ENCODE results near the gene LRRC52. TPM values are rescaled to one million over a fixed set of nuclear protein-coding genes. Genes with fewer than 3 reads are reported as not detected.

Gene LRRC52, protein sequence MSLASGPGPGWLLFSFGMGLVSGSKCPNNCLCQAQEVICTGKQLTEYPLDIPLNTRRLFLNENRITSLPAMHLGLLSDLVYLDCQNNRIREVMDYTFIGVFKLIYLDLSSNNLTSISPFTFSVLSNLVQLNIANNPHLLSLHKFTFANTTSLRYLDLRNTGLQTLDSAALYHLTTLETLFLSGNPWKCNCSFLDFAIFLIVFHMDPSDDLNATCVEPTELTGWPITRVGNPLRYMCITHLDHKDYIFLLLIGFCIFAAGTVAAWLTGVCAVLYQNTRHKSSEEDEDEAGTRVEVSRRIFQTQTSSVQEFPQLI
- total RNA-seq: not detected

DNA sequence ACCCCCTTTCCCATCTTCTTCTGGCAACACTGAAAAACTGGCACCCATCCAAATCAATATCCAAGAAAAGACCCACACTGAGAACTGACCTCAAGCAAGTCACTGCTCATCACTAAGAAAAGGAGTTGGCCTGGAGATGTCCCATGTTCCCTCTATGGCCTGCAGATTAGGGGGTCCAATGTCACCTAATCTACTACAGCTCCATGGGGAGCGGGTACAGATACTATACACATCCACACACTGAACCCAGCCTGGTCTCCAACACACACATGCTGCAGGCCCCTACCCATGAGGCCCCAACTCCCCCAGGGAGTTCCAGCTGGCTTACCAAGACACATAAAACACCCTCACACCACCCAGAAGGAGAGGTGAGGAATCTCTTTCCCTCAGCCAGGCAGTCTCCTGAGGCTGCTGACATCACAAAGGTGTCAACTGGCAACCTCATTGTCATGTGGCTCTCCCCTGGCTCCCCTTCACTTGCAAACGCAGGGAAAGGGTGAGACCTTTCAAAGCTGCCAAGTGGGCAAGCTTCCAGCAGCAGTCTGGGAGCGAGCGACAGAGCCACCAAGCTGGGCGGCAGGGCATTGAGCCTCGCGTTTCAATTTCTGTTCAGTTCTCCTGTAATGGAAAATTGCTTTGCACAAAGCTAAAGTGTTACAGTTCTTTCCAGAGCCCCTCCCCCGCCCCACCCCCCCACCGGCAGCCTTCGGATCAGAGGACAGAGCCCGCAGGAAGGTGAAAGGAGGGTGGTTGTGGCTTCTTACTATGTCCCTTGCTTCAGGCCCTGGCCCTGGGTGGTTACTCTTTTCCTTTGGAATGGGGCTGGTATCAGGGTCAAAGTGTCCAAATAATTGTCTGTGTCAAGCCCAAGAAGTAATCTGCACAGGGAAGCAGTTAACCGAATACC lies at the start of gene LRRC52:
TSS of gene LRRC52 (plus strand) at position 469 of the 907 bp plus-strand sequence. CDS start at position 766, 297 bp downstream.
- intact Hi-C loops (cut with DNase I): no loop called here
- H3K27ac ChIP-seq: no peak within 1 kb of the TSS
- no peaks in the 10 kb centered on the region for H3K27me3 ChIP-seq (replicated peaks; ENCODE audit: insufficient read depth)

DNA sequence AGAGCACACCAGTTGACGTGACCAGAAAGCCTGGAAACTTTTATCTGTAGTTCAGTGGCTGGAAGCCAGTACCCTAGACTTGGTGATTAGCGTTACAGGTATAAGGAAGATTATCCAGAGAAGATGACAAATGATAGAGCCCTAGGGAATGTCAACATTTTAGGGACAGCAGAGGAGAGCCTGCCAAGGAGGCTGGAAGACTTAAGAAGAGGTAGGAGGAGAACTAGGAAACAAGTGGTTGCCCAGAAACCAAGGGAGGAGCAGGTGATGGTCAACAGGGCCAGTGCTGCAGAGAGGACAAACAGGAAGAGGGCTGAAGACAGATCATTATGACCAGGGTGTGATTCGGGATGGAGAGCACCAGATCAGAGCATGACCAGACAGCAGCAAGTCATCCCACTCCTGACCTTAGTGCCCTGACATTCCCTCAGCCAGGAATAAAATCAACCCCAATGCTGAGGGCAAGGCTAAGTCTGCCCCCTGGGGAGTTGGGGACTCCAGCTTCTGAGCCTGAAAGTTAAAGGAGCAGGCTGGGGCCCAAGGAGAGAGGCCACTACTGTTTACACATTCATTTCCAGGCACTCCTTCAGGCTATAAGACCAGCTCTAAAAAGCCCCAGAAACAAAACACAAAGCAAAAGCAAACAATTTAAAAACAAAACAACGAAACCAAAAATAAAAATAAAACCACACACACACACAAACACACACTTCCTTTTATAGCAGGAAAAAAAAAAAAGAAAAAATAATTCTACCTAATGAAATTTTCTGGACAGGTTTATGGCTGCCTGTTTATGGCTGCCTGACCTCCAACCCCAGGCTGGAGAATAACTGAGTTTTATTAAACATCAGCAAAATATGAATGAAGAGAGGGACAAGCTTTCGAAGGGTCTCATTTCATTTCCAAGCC lies 48.6 kb upstream of the LRRC52 start:
- H3K4me3 ChIP-seq: no peak overlapping the region
- H3K4me1 ChIP-seq (replicated peaks): no peaks in the 10 kb centered on the region
- no peak overlapping the region for H3K27ac ChIP-seq
- H3K27me3 ChIP-seq (replicated peaks; ENCODE audit: insufficient read depth): no peaks in the 10 kb centered on the region
- H3K9me3 ChIP-seq: no peaks in the 10 kb centered on the region
- no peak for DNase-seq (ENCODE audit: low spot score)
- WGBS: 44% methylated on average over 5 of the region's 5 CpGs
- intact Hi-C loops (cut with DNase I): no loop called here
- no peaks in the 10 kb centered on the region for H3K36me3 ChIP-seq
- TF ChIP-seq POLR2A (IDR thresholded peaks at IDR 0.05): no peak
- TF ChIP-seq POLR2AphosphoS5 (IDR thresholded peaks at IDR 0.05): no peak
- TF ChIP-seq, protein P1, sequence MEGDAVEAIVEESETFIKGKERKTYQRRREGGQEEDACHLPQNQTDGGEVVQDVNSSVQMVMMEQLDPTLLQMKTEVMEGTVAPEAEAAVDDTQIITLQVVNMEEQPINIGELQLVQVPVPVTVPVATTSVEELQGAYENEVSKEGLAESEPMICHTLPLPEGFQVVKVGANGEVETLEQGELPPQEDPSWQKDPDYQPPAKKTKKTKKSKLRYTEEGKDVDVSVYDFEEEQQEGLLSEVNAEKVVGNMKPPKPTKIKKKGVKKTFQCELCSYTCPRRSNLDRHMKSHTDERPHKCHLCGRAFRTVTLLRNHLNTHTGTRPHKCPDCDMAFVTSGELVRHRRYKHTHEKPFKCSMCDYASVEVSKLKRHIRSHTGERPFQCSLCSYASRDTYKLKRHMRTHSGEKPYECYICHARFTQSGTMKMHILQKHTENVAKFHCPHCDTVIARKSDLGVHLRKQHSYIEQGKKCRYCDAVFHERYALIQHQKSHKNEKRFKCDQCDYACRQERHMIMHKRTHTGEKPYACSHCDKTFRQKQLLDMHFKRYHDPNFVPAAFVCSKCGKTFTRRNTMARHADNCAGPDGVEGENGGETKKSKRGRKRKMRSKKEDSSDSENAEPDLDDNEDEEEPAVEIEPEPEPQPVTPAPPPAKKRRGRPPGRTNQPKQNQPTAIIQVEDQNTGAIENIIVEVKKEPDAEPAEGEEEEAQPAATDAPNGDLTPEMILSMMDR (IDR thresholded peaks at IDR 0.05): no peak

More for the DNA sequence above, at the start of gene LRRC52:
- H3K36me3 ChIP-seq: no peaks in the 10 kb centered on the region
- TF ChIP-seq POLR2AphosphoS5 (IDR thresholded peaks at IDR 0.05) (no peak), POLR2A (IDR thresholded peaks at IDR 0.05) (no peak)
- TF ChIP-seq, protein P1 (IDR thresholded peaks at IDR 0.05): no peak
- H3K4me3 ChIP-seq: no peak within 1 kb of the TSS
- no peaks in the 10 kb centered on the region for H3K9me3 ChIP-seq
- WGBS: 19% methylated on average over 12 of the region's 12 CpGs
- H3K4me1 ChIP-seq (replicated peaks): no peaks in the 10 kb centered on the region
- peak; percentile 42 for DNase-seq (ENCODE audit: low spot score)

DNA sequence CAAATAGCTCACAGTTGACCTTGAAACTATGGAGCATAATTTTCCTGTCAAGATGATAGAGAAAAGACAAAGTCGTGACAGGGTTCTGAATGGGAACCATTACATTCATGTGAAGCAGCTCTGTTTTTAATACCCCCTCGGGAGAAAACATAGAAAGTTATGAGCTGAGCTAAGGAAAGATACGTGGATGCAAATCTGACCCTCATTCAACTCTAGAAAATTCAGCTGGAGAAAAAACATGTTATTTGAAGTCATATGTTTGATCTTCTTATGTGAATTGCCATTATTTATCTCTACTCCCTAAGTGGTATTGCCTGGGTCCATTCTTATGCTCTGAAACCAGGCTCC lies 48.0 kb upstream of the LRRC52 start:
- no peak overlapping the region for H3K27ac ChIP-seq
- H3K4me3 ChIP-seq: no peak overlapping the region
- no peaks in the 10 kb centered on the region for H3K27me3 ChIP-seq (replicated peaks; ENCODE audit: insufficient read depth)
- H3K4me1 ChIP-seq (replicated peaks): no peaks in the 10 kb centered on the region
- WGBS: 54% methylated on average over 3 of the region's 3 CpGs
- no peak for TF ChIP-seq POLR2AphosphoS5 (IDR thresholded peaks at IDR 0.05)
- TF ChIP-seq POLR2A (IDR thresholded peaks at IDR 0.05): no peak
- TF ChIP-seq, protein P1 (IDR thresholded peaks at IDR 0.05): no peak
- DNase-seq (ENCODE audit: low spot score): no peak
- no peaks in the 10 kb centered on the region for H3K36me3 ChIP-seq
- H3K9me3 ChIP-seq: no peaks in the 10 kb centered on the region
- intact Hi-C loops (cut with DNase I): no loop called here

DNA sequence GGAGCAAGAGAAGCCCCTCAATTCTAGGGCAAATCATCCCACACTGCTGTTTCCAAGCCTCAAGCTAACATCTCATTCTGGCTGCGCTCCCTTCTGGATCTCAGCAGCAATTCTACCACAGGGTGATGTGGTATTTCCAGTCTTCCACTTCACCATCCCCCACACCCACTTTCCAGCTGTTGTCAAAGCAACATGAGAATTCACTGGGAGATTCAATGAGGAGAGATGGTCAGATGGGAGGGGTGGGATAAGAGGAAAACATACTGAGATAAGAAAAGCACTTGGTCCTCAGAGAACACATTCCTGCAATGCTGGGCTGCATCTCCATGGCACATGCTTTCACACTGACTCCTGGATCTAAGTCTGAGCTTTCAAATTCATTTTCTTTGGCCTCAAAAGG lies 47.3 kb upstream of the LRRC52 start:
- H3K4me1 ChIP-seq (replicated peaks): no peaks in the 10 kb centered on the region
- no peaks in the 10 kb centered on the region for H3K9me3 ChIP-seq
- H3K27ac ChIP-seq: no peak overlapping the region
- intact Hi-C loops (cut with DNase I): no loop called here
- H3K36me3 ChIP-seq: no peaks in the 10 kb centered on the region
- TF ChIP-seq POLR2A (IDR thresholded peaks at IDR 0.05) (no peak), POLR2AphosphoS5 (IDR thresholded peaks at IDR 0.05) (no peak)
- TF ChIP-seq, protein P1 (IDR thresholded peaks at IDR 0.05): no peak
- no peaks in the 10 kb centered on the region for H3K27me3 ChIP-seq (replicated peaks; ENCODE audit: insufficient read depth)
- DNase-seq (ENCODE audit: low spot score): no peak
- no peak overlapping the region for H3K4me3 ChIP-seq
- WGBS: 94% methylated on average over 1 of the region's 1 CpG
